ENCODE results near the gene FHL3. TPM values are rescaled to one million over a fixed set of nuclear protein-coding genes. Genes with fewer than 3 reads are reported as not detected.
A peak's percentile ranks its signal among the peaks of the same experiment; 100 is the strongest.

FHL3 gene
- total and polyA plus RNA-seq, 2 donors (not counting 3 experiments of a cell fraction or from before 2014, with no cell fraction given), result 26.1 to 58.7 TPM

DNA sequence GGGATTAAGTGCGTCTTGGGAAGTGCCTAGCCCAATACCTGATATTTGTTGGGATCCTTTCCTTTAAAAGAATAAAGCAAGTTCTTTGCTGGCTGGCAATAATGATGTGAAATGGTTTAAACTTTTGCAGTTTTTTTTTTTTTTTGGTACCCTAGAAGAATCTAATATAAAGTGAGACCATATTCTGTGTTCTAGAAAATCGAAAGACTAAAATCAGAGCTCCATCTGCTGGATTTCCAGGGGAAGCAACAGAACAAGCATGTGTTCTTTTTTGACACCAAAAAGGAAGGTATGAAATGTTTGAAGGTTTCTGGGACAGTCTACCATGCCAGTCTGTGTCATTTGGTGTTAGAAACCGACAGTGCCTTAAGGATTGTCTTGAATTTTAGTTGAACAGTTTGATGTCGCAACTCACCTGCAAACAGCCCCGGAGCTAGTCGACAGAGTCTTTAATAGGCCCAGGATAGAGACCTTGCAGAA, 13.6 kb upstream of the FHL3 start:
- no TSS peak for BruUV-seq (replicated peaks)
- no peak overlapping the region for H3K9ac ChIP-seq (replicated peaks; ENCODE audit: extremely low read depth, insufficient read depth, low read length)
- H2AFZ ChIP-seq (ENCODE audit: low read depth, low read length), result no peak overlapping the region
- dilution Hi-C loops (cut with MboI; ENCODE audit: extremely low pct_ligation_motif_present, low sequenced_read_pairs) (no loop called here), intact Hi-C loops (cut with micrococcal nuclease) (loop anchor here (1.0 to 10.0 kb wide), 3 partner anchors 29 to 444 kb away; partner anchors contain the start of gene SF3A3)
- DNase-seq (ENCODE audit: low read depth, low spot score) (peak; percentile 28), FAIRE-seq (peak; percentile 50)
- no peaks in the 10 kb centered on the region for H3K9me3 ChIP-seq (replicated peaks; ENCODE audit: control insufficient read depth, insufficient read depth, low read length)
- H3K36me3 ChIP-seq (ENCODE audit: control insufficient read depth in 2 of 2, extremely low read depth in 1 of 2, insufficient read depth in 2 of 2, low read length in 2 of 2), result peaks cover 22 to 29% of the 10 kb centered on the region in 2 experiments
- H3K79me2 ChIP-seq (ENCODE audit: control insufficient read depth, insufficient read depth, low read length), result peaks cover 36% of the 10 kb centered on the region
- H3K4me3 ChIP-seq (replicated peaks in 1 of 3; ENCODE audit: insufficient read depth in 1 of 3, low read depth in 1 of 3, low read length in 3 of 3), result no peak overlapping the region
- H4K20me1 ChIP-seq (replicated peaks; ENCODE audit: control insufficient read depth, extremely low read depth, insufficient read depth, low read length), result peaks cover 2% of the 10 kb centered on the region
- H3K27ac ChIP-seq (ENCODE audit: insufficient read depth, low read depth, low read length), result no peak overlapping the region
- H3K4me2 ChIP-seq (ENCODE audit: insufficient read depth, low read length), result no peak overlapping the region
- TF ChIP-seq, protein P1, sequence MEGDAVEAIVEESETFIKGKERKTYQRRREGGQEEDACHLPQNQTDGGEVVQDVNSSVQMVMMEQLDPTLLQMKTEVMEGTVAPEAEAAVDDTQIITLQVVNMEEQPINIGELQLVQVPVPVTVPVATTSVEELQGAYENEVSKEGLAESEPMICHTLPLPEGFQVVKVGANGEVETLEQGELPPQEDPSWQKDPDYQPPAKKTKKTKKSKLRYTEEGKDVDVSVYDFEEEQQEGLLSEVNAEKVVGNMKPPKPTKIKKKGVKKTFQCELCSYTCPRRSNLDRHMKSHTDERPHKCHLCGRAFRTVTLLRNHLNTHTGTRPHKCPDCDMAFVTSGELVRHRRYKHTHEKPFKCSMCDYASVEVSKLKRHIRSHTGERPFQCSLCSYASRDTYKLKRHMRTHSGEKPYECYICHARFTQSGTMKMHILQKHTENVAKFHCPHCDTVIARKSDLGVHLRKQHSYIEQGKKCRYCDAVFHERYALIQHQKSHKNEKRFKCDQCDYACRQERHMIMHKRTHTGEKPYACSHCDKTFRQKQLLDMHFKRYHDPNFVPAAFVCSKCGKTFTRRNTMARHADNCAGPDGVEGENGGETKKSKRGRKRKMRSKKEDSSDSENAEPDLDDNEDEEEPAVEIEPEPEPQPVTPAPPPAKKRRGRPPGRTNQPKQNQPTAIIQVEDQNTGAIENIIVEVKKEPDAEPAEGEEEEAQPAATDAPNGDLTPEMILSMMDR (IDR thresholded peaks at IDR 0.05; ENCODE audit: extremely low read depth in 1 of 2, insufficient read depth in 1 of 2, low read depth in 1 of 2, low read length in 2 of 2), result peak; percentile 49 to 55
- no peak for TF ChIP-seq FOS (IDR thresholded peaks at IDR 0.05; ENCODE audit: borderline replicate concordance, insufficient read depth, low read length)
- no peaks in the 10 kb centered on the region for H3K9me1 ChIP-seq (replicated peaks; ENCODE audit: control insufficient read depth, extremely low read depth, insufficient read depth, low read length)
- POLR2A ChIA-PET, result interaction anchor here (0.7 kb wide), 1 partner anchor 414 kb away, joined by 5 read pairs; no protein-coding TSS in a partner anchor
- CTCF ChIA-PET, result interaction anchor here (0.6 to 3.8 kb wide), 14 partner anchors 10 to 1443 kb away, joined by 3 to 37 read pairs (median 4); partner anchors contain the start of gene SF3A3
- H3K27me3 ChIP-seq (ENCODE audit: control insufficient read depth in 2 of 2, insufficient read depth in 2 of 2, low read length in 2 of 2), result no peaks in the 10 kb centered on the region
- H3K4me1 ChIP-seq (ENCODE audit: control insufficient read depth, extremely low read depth, insufficient read depth, low read length), result peaks cover 32% of the 10 kb centered on the region

DNA sequence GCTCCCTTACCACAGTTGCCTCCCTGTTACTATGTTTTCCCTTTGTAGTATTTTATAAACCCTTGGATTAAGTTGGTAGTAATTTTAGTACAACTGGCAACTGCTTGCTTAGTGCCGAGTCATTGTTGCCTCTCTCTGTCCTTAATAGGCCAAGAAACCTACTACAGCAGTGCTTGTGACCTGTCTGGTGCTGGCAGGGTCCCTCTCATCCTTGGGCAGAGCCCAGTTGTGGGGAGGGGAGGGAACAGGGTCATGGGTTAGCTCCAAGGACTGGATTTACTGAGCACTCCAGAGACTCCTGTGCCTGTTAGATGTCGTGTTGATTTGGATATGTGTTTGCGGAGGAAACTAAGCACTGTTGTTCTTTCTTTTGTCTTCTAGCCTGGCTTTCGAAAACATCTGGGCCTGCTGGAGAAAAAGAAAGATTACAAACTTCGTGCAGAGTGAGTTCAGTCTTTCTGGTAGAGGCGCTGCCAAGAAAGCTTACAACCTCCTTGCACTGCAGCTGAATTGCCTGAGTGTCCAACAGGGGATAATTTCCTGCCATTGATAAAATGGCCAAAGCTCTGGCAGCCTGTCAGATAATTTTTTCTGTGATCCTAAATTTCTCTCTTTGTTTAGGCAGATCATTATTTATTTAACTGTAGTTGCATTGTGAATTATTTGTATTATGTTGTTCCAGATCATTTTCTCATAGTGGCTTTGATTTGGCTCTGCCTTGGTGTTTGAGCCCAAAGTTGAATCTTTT, 10.8 kb upstream of the FHL3 start:
- Histone ChIP-seq H3K4me2 (ENCODE audit: insufficient read depth, low read length) (peak overlapping the region; percentile 26), H3K36me3 (ENCODE audit: control insufficient read depth in 2 of 2, extremely low read depth in 1 of 2, insufficient read depth in 2 of 2, low read length in 2 of 2) (peaks cover 13 to 16% of the 10 kb centered on the region in 2 experiments), H3K4me1 (ENCODE audit: control insufficient read depth, extremely low read depth, insufficient read depth, low read length) (peaks cover 39% of the 10 kb centered on the region), H3K4me3 (replicated peaks in 1 of 3; ENCODE audit: insufficient read depth in 1 of 3, low read depth in 1 of 3, low read length in 3 of 3) (peak overlapping the region in 1 of 3 experiments; percentile 8), H4K20me1 (replicated peaks; ENCODE audit: control insufficient read depth, extremely low read depth, insufficient read depth, low read length) (peaks cover 2% of the 10 kb centered on the region), H3K79me2 (ENCODE audit: control insufficient read depth, insufficient read depth, low read length) (peaks cover 49% of the 10 kb centered on the region), H3K9me3 (replicated peaks; ENCODE audit: control insufficient read depth, insufficient read depth, low read length) (no peaks in the 10 kb centered on the region), H3K27ac (ENCODE audit: insufficient read depth, low read depth, low read length) (peak overlapping the region; percentile 81), H3K9me1 (replicated peaks; ENCODE audit: control insufficient read depth, extremely low read depth, insufficient read depth, low read length) (no peaks in the 10 kb centered on the region), H2AFZ (ENCODE audit: low read depth, low read length) (no peak overlapping the region), H3K9ac (replicated peaks; ENCODE audit: extremely low read depth, insufficient read depth, low read length) (peak overlapping the region; percentile 65), H3K27me3 (ENCODE audit: control insufficient read depth in 2 of 2, insufficient read depth in 2 of 2, low read length in 2 of 2) (no peaks in the 10 kb centered on the region)
- FAIRE-seq (peak; percentile 85), DNase-seq (ENCODE audit: low read depth, low spot score) (peak; percentile 89)
- POLR2A ChIA-PET, result interaction anchor here (1.5 kb wide), 1 partner anchor 16 kb away, joined by 10 read pairs; no protein-coding TSS in a partner anchor
- BruUV-seq (replicated peaks), result no TSS peak
- intact Hi-C loops (cut with micrococcal nuclease), result loop anchor here (1.0 to 10.0 kb wide), 2 partner anchors 16 to 441 kb away; no protein-coding TSS in a partner anchor
- CTCF ChIA-PET, result interaction anchor here (0.5 to 1.7 kb wide), 7 partner anchors 10 to 529 kb away, joined by 3 to 10 read pairs (median 3); partner anchors contain the start of genes FHL3 and SF3A3
- TF ChIP-seq JUN (IDR thresholded peaks at IDR 0.05; ENCODE audit: borderline replicate concordance, insufficient read depth, insufficient read length, low read depth), result no peak
- no peak for TF ChIP-seq POLR2A (IDR thresholded peaks at IDR 0.05; ENCODE audit: low read depth, low read length)
- TF ChIP-seq, protein P2, sequence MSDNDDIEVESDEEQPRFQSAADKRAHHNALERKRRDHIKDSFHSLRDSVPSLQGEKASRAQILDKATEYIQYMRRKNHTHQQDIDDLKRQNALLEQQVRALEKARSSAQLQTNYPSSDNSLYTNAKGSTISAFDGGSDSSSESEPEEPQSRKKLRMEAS (IDR thresholded peaks at IDR 0.05; ENCODE audit: insufficient read depth, insufficient read length), result no peak
- TF ChIP-seq, protein P1 (IDR thresholded peaks at IDR 0.05; ENCODE audit: extremely low read depth in 1 of 2, insufficient read depth in 1 of 2, low read depth in 1 of 2, low read length in 2 of 2), result no peak
- no peak for TF ChIP-seq MYC (IDR thresholded peaks at IDR 0.05; ENCODE audit: low read depth, low read length)
- TF ChIP-seq FOS (IDR thresholded peaks at IDR 0.05; ENCODE audit: borderline replicate concordance, insufficient read depth, low read length), result no peak
- no peak for TF ChIP-seq POLR2AphosphoS5 (IDR thresholded peaks at IDR 0.05; ENCODE audit: insufficient read depth, low read depth, low read length)
- no peak for TF ChIP-seq EZH2 (IDR thresholded peaks at IDR 0.05; ENCODE audit: borderline replicate concordance, low read depth, low read length, severe bottlenecking)
- TF ChIP-seq GATA2 (IDR thresholded peaks at IDR 0.05; ENCODE audit: insufficient read depth, insufficient read length, low read depth, low read length), result no peak
- dilution Hi-C loops (cut with MboI; ENCODE audit: extremely low pct_ligation_motif_present, low sequenced_read_pairs), result no loop called here
